ENCODE results near the gene SETD7. TPM values are rescaled to one million over a fixed set of nuclear protein-coding genes. Genes with fewer than 3 reads are reported as not detected.

SETD7 gene
- total RNA-seq, 2 experiments from 2014 or later = 23.1 to 23.5 TPM

GRCh38 chr4:139523076-139523475 is 32.9 kb downstream of the SETD7 start:
- H3K27ac ChIP-seq (ENCODE audit: low read depth in 1 of 2, low read length in 2 of 2) = no peak overlapping the region
- CTCF ChIA-PET = interaction anchor here (1.5 kb wide), 1 partner anchor 137 kb away, joined by 3 read pairs; no protein-coding TSS in a partner anchor
- H3K27me3 ChIP-seq (ENCODE audit: control insufficient read depth in 1 of 2, insufficient read depth in 2 of 2, low read length in 2 of 2) = no peaks in the 10 kb centered on the region
- Mint-ChIP-seq H3K27me3 (no peaks in the 10 kb centered on the region), H3K36me3 (ENCODE audit: low read depth) (peaks cover 62% of the 10 kb centered on the region), H3K4me3 (no peak overlapping the region), H3K9me3 (no peaks in the 10 kb centered on the region), H3K27ac (no peak overlapping the region), H3K4me1 (ENCODE audit: low read depth) (peaks cover 5% of the 10 kb centered on the region)
- TF ChIP-seq, protein P1, sequence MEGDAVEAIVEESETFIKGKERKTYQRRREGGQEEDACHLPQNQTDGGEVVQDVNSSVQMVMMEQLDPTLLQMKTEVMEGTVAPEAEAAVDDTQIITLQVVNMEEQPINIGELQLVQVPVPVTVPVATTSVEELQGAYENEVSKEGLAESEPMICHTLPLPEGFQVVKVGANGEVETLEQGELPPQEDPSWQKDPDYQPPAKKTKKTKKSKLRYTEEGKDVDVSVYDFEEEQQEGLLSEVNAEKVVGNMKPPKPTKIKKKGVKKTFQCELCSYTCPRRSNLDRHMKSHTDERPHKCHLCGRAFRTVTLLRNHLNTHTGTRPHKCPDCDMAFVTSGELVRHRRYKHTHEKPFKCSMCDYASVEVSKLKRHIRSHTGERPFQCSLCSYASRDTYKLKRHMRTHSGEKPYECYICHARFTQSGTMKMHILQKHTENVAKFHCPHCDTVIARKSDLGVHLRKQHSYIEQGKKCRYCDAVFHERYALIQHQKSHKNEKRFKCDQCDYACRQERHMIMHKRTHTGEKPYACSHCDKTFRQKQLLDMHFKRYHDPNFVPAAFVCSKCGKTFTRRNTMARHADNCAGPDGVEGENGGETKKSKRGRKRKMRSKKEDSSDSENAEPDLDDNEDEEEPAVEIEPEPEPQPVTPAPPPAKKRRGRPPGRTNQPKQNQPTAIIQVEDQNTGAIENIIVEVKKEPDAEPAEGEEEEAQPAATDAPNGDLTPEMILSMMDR (IDR thresholded peaks at IDR 0.05) = no peak
- no peak overlapping the region for H3K4me3 ChIP-seq (ENCODE audit: low read length)
- ATAC-seq (ENCODE audit: poor library complexity) = no peak
- POLR2A ChIA-PET = no interaction called here
- no peak for DNase-seq
- H3K36me3 ChIP-seq (ENCODE audit: insufficient read depth, low read length) = peaks cover 48% of the 10 kb centered on the region
- intact Hi-C loops (cut with DNase I, micrococcal nuclease) = no loop called here
- H3K4me1 ChIP-seq (ENCODE audit: insufficient read depth, low read length) = peaks cover 18% of the 10 kb centered on the region
- no peaks in the 10 kb centered on the region for H3K9me3 ChIP-seq (ENCODE audit: control insufficient read depth in 1 of 2, insufficient read depth in 1 of 2, low read length in 2 of 2)

GRCh38 chr4:139522457-139522856 is 33.6 kb downstream of the SETD7 start:
- peaks cover 68% of the 10 kb centered on the region for H3K36me3 Mint-ChIP-seq (ENCODE audit: low read depth)
- TF ChIP-seq, protein P1 (IDR thresholded peaks at IDR 0.05) = no peak
- H3K36me3 ChIP-seq (ENCODE audit: insufficient read depth, low read length) = peaks cover 53% of the 10 kb centered on the region
- intact Hi-C loops (cut with DNase I, micrococcal nuclease) = no loop called here
- H3K4me3 Mint-ChIP-seq = no peak overlapping the region
- H3K27me3 ChIP-seq (ENCODE audit: control insufficient read depth in 1 of 2, insufficient read depth in 2 of 2, low read length in 2 of 2) = no peaks in the 10 kb centered on the region
- H3K27me3 Mint-ChIP-seq = no peaks in the 10 kb centered on the region
- no peak for DNase-seq
- H3K4me3 ChIP-seq (ENCODE audit: low read length) = no peak overlapping the region
- POLR2A ChIA-PET = no interaction called here
- no peaks in the 10 kb centered on the region for H3K9me3 Mint-ChIP-seq
- no peak overlapping the region for H3K27ac ChIP-seq (ENCODE audit: low read depth in 1 of 2, low read length in 2 of 2)
- ATAC-seq (ENCODE audit: poor library complexity) = no peak
- H3K4me1 Mint-ChIP-seq (ENCODE audit: low read depth) = peaks cover 5% of the 10 kb centered on the region
- peaks cover 18% of the 10 kb centered on the region for H3K4me1 ChIP-seq (ENCODE audit: insufficient read depth, low read length)
- CTCF ChIA-PET = interaction anchor here (0.6 to 1.5 kb wide), 4 partner anchors 25 to 485 kb away, joined by 3 read pairs; no protein-coding TSS in a partner anchor
- H3K9me3 ChIP-seq (ENCODE audit: control insufficient read depth in 1 of 2, insufficient read depth in 1 of 2, low read length in 2 of 2) = no peaks in the 10 kb centered on the region
- no peak overlapping the region for H3K27ac Mint-ChIP-seq

GRCh38 chr4:139521754-139522401 is 34.1 kb downstream of the SETD7 start:
- H3K9me3 ChIP-seq (ENCODE audit: control insufficient read depth in 1 of 2, insufficient read depth in 1 of 2, low read length in 2 of 2) = no peaks in the 10 kb centered on the region
- peaks cover 58% of the 10 kb centered on the region for H3K36me3 ChIP-seq (ENCODE audit: insufficient read depth, low read length)
- H3K36me3 Mint-ChIP-seq (ENCODE audit: low read depth) = peaks cover 71% of the 10 kb centered on the region
- POLR2A ChIA-PET = no interaction called here
- H3K9me3 Mint-ChIP-seq = no peaks in the 10 kb centered on the region
- H3K27ac ChIP-seq (ENCODE audit: low read depth in 1 of 2, low read length in 2 of 2) = no peak overlapping the region
- TF ChIP-seq, protein P1 (IDR thresholded peaks at IDR 0.05) = no peak
- no peak for ATAC-seq (ENCODE audit: poor library complexity)
- H3K4me1 Mint-ChIP-seq (ENCODE audit: low read depth) = peaks cover 5% of the 10 kb centered on the region
- H3K27ac Mint-ChIP-seq = no peak overlapping the region
- no peak overlapping the region for H3K4me3 ChIP-seq (ENCODE audit: low read length)
- DNase-seq = no peak
- peaks cover 18% of the 10 kb centered on the region for H3K4me1 ChIP-seq (ENCODE audit: insufficient read depth, low read length)
- no peaks in the 10 kb centered on the region for H3K27me3 ChIP-seq (ENCODE audit: control insufficient read depth in 1 of 2, insufficient read depth in 2 of 2, low read length in 2 of 2)
- H3K27me3 Mint-ChIP-seq = no peaks in the 10 kb centered on the region
- CTCF ChIA-PET = interaction anchor here (0.6 to 1.5 kb wide), 4 partner anchors 24 to 486 kb away, joined by 3 read pairs; no protein-coding TSS in a partner anchor
- intact Hi-C loops (cut with DNase I, micrococcal nuclease) = no loop called here
- H3K4me3 Mint-ChIP-seq = no peak overlapping the region

All from CD4-positive, alpha-beta T cell (primary cell).